Loucy (cell line): Measurements from ENCODE around the gene ECEL1.

ENCODE experiments used
- H2AFZ ChIP-seq: fragments of 200-600 bp; sonication (generic); 2 replicates; pipeline ENCODE4 v1.6.0; 2016; ENCODE audit warnings: antibody characterized with exemption, mild to moderate bottlenecking, low read length, moderate library complexity
- H3F3A ChIP-seq: fragments of 200-600 bp; 2 replicates; pipeline ENCODE4 v1.6.0; 2016; ENCODE audit warnings: antibody characterized with exemption, low read depth, mild to moderate bottlenecking
- H3K27me3 ChIP-seq: fragments of 200-600 bp; sonication (generic); 2 replicates; pipeline ENCODE4 v1.6.1; 2014; ENCODE audit warnings: low read length, mild to moderate bottlenecking; ENCODE audit not compliant: insufficient read depth, poor library complexity, severe bottlenecking
- H3K36me3 ChIP-seq: fragments of 200-600 bp; sonication (generic); 2 replicates; pipeline ENCODE4 v1.6.1; 2016; ENCODE audit warnings: low read length; ENCODE audit not compliant: insufficient read depth
- H3K4me1 ChIP-seq: fragments of 200-600 bp; sonication (generic); 2 replicates; pipeline ENCODE4 v1.5.1; 2014; ENCODE audit warnings: low read length, mild to moderate bottlenecking; ENCODE audit not compliant: insufficient read depth, poor library complexity, severe bottlenecking
- H3K4me2 ChIP-seq: fragments of 200-600 bp; sonication (generic); 2 replicates; pipeline ENCODE4 v1.6.0; 2014; ENCODE audit warnings: antibody characterized with exemption, low read length, low read depth, mild to moderate bottlenecking; ENCODE audit not compliant: poor library complexity, severe bottlenecking
- H3K4me3 ChIP-seq: fragments of 200-600 bp; sonication (generic); 2 replicates; pipeline ENCODE4 v1.5.1; 2014; ENCODE audit warnings: low read length, mild to moderate bottlenecking, mixed read lengths; ENCODE audit not compliant: poor library complexity, severe bottlenecking
- H3K79me2 ChIP-seq: fragments of 200-600 bp; sonication (generic); 2 replicates; pipeline ENCODE4 v1.6.1; 2014; ENCODE audit warnings: low read length; ENCODE audit not compliant: insufficient read depth
- H3K9ac ChIP-seq: fragments of 200-600 bp; sonication (generic); 2 replicates; pipeline ENCODE4 v1.6.0; 2014; ENCODE audit warnings: mild to moderate bottlenecking, low read depth, low read length, moderate library complexity; ENCODE audit not compliant: poor library complexity, severe bottlenecking
- H3K9me2 ChIP-seq: fragments of 200-600 bp; sonication (generic); replicated peaks from 2 replicates; pipeline ENCODE4 v1.6.1; 2016; ENCODE audit warnings: low read depth, low read length, mixed read lengths
- H3K9me3 ChIP-seq: fragments of 200-600 bp; sonication (generic); 2 replicates; pipeline ENCODE4 v1.6.1; 2014; ENCODE audit warnings: mild to moderate bottlenecking, antibody characterized with exemption, low read length, low read depth; ENCODE audit not compliant: insufficient read depth
- H4K20me1 ChIP-seq: fragments of 200-600 bp; sonication (generic); 2 replicates; pipeline ENCODE4 v1.6.0; 2014; ENCODE audit warnings: antibody characterized with exemption, low read length, mild to moderate bottlenecking; ENCODE audit not compliant: insufficient read depth, poor library complexity, severe bottlenecking
- EZH2phosphoT487 ChIP-seq: fragments of 200-600 bp; IDR thresholded peaks from 2 replicates; pipeline ENCODE4 v1.6.1; 2018; ENCODE audit warnings: antibody characterized with exemption, mild to moderate bottlenecking, moderate library complexity, borderline replicate concordance
- TF ChIP-seq, protein P1 (sequence below): fragments of 200-600 bp; sonication (generic); conservative IDR thresholded peaks from 2 replicates; pipeline ENCODE4 v1.5.1; 2014; ENCODE audit warnings: mild to moderate bottlenecking, antibody characterized with exemption, low read length

ECEL1 gene

DNA sequence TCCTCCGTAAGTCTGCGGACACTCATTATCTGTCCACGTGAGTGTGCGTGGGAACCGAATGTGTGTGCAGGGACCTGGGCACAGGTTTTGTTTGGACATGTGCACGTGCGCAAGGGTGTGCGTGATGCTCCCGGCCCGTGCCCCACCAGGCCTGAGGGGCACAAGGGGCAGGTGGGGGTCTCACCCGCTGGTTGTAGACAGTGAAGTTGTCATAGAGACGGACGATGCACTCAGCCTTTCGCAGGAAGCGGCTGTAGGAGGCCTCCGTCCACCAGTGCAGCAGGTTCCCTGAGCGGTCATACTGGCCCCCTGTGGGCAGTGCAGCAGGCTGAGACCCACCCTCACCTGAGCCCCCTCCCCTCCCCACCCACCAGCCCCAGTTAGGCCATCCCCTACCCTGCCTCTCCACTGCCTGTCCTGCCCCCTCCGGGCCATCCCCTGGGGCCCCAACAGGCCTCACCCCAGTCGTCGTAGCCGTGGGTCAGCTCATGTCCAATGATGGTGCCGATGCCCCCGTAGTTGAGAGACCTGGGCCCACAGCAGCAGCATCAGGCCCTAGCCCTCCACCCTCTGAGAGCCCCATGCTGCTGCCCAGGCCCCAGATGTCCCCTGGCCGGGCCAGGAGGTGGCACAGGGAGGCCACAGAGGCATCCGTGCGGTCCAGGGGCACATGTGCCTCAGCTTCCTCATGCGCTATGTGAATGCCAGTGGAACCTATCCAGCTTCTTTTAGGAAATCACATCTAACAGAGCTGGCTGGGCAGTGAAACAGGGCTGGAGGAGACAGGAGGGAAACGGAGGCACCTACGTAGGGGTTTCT is 6.1 kb downstream of the ECEL1 start:
- Histone ChIP-seq H3K9me3 (no peaks in the 10 kb centered on the region), H3K27me3 (no peaks in the 10 kb centered on the region), H3K9me2 (no peaks in the 10 kb centered on the region), H3F3A (no peaks in the 10 kb centered on the region), H4K20me1 (no peaks in the 10 kb centered on the region), H3K4me1 (no peaks in the 10 kb centered on the region), H3K9ac (no peak overlapping the region), H3K4me2 (no peak overlapping the region), H3K36me3 (no peaks in the 10 kb centered on the region), H3K4me3 (no peak overlapping the region), H3K79me2 (no peaks in the 10 kb centered on the region), H2AFZ (no peak overlapping the region)
- TF ChIP-seq, protein P1, sequence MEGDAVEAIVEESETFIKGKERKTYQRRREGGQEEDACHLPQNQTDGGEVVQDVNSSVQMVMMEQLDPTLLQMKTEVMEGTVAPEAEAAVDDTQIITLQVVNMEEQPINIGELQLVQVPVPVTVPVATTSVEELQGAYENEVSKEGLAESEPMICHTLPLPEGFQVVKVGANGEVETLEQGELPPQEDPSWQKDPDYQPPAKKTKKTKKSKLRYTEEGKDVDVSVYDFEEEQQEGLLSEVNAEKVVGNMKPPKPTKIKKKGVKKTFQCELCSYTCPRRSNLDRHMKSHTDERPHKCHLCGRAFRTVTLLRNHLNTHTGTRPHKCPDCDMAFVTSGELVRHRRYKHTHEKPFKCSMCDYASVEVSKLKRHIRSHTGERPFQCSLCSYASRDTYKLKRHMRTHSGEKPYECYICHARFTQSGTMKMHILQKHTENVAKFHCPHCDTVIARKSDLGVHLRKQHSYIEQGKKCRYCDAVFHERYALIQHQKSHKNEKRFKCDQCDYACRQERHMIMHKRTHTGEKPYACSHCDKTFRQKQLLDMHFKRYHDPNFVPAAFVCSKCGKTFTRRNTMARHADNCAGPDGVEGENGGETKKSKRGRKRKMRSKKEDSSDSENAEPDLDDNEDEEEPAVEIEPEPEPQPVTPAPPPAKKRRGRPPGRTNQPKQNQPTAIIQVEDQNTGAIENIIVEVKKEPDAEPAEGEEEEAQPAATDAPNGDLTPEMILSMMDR, result no peak
- TF ChIP-seq EZH2phosphoT487, result no peak

DNA sequence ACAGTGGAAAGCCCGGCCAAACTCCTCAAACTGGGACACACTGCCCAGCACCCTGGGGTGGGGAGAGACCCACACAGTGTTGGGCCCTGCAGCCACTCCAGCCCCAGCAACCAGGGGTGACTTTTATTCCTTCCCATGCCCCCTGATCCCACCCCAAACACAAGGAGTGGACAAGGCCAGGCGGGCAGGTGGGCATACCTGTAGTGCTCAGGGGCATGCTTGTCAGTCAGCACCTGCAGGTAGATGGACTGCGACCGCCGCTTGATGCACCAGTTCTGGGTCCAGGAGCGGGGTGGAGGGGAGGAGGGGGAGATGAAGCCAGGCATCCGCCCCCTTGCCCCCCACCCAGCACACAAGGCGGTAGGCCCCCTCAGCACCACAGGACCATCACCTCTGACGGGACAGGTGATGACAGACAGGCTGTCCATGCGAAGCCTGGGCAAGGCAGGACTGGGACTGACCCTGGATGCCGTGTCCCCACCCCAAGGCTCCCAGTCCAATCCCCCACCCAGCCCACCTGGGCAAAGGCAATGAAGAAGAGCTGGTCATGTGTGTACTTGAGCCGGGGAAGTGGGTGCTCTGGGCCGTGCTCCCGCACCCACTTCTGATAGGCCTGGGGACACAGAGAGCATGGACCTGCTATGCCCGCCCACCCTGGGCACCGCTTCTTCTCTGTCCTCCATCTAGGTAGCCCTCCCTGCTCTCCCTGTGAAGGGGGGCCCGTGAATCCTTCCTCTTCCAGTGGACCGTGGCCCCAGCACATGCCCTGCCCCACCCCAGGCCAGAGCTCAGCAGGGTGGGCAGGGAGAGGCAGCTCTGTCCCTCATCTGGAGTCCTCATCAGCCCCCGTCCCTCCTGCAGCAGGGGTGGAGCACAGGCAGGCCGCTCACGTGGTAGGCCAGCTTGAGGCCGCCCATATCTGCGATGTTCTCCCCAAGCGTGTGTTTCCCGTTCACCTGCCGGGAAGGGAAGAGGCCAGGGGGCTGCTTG is 7.1 kb downstream of the ECEL1 start:
- Histone ChIP-seq H4K20me1 (no peaks in the 10 kb centered on the region), H3F3A (no peaks in the 10 kb centered on the region)

More for the DNA sequence above, 7.1 kb downstream of the ECEL1 start:
- Histone ChIP-seq H3K36me3 (no peaks in the 10 kb centered on the region), H3K4me1 (no peaks in the 10 kb centered on the region), H3K9me2 (no peaks in the 10 kb centered on the region), H2AFZ (no peak overlapping the region; the same call in 1 of the 2 replicates), H3K79me2 (no peaks in the 10 kb centered on the region), H3K9me3 (no peaks in the 10 kb centered on the region), H3K4me2 (no peak overlapping the region), H3K4me3 (no peak overlapping the region), H3K27me3 (no peaks in the 10 kb centered on the region), H3K9ac (no peak overlapping the region)
- no peak for TF ChIP-seq EZH2phosphoT487
- TF ChIP-seq, protein P1, result no peak
